Activated T-cell treated with anti-CD3 and anti-CD28 coated beads, Interleukin-2, amount 50 U/mL, for 1 hour (primary cell): Measurements from ENCODE around the gene GMDS.

Experiments used
- DNase-seq: peaks from one replicate; pipeline ENCODE4 v3.0.0-alpha.2; 2020

Gene GMDS

GRCh38 chr6:1662534-1662933 is 582.9 kb downstream of the GMDS start:
- no peak for DNase-seq

- DNase-seq, result no peak
These were observed 585.6 kb downstream of the GMDS start for GRCh38 chr6:1659816-1660215.

GRCh38 chr6:1658212-1659005 is 587.0 kb downstream of the GMDS start:
- DNase-seq, result no peak

GRCh38 chr6:1657771-1658165 is 587.6 kb downstream of the GMDS start:
- no peak for DNase-seq

- no peak for DNase-seq
These were observed 588.2 kb downstream of the GMDS start for GRCh38 chr6:1657116-1657770.

- no peak for DNase-seq
These were observed 591.4 kb downstream of the GMDS start for GRCh38 chr6:1654054-1654453.

- DNase-seq, result no peak
These were observed 592.6 kb downstream of the GMDS start for GRCh38 chr6:1652842-1653241.

- no peak for DNase-seq
These were observed 594.0 kb downstream of the GMDS start for GRCh38 chr6:1651362-1651761.

GRCh38 chr6:1645466-1646185 is 599.8 kb downstream of the GMDS start:
- no peak for DNase-seq

GRCh38 chr6:1644516-1645060 is 600.8 kb downstream of the GMDS start:
- DNase-seq, result no peak

GRCh38 chr6:1643830-1644445 is 601.5 kb downstream of the GMDS start:
- no peak for DNase-seq

- DNase-seq, result no peak
These were observed 602.3 kb downstream of the GMDS start for GRCh38 chr6:1643111-1643510.

- no peak for DNase-seq
These were observed 604.0 kb downstream of the GMDS start for GRCh38 chr6:1641343-1641885.

GRCh38 chr6:1640476-1640875 is 604.9 kb downstream of the GMDS start:
- no peak for DNase-seq

- no peak for DNase-seq
These were observed 606.0 kb downstream of the GMDS start for GRCh38 chr6:1639430-1639829.

GRCh38 chr6:1636971-1637871 is 608.2 kb downstream of the GMDS start:
- no peak for DNase-seq

- no peak for DNase-seq
These were observed 609.1 kb downstream of the GMDS start for GRCh38 chr6:1636272-1636825.

GRCh38 chr6:1635305-1636010 is 609.9 kb downstream of the GMDS start:
- DNase-seq, result no peak

GRCh38 chr6:1634081-1634480 is 611.3 kb downstream of the GMDS start:
- DNase-seq, result no peak

GRCh38 chr6:1633366-1634021 is 611.9 kb downstream of the GMDS start:
- DNase-seq, result no peak
